ENCODE measurements around the gene DCUN1D4.

DNA sequence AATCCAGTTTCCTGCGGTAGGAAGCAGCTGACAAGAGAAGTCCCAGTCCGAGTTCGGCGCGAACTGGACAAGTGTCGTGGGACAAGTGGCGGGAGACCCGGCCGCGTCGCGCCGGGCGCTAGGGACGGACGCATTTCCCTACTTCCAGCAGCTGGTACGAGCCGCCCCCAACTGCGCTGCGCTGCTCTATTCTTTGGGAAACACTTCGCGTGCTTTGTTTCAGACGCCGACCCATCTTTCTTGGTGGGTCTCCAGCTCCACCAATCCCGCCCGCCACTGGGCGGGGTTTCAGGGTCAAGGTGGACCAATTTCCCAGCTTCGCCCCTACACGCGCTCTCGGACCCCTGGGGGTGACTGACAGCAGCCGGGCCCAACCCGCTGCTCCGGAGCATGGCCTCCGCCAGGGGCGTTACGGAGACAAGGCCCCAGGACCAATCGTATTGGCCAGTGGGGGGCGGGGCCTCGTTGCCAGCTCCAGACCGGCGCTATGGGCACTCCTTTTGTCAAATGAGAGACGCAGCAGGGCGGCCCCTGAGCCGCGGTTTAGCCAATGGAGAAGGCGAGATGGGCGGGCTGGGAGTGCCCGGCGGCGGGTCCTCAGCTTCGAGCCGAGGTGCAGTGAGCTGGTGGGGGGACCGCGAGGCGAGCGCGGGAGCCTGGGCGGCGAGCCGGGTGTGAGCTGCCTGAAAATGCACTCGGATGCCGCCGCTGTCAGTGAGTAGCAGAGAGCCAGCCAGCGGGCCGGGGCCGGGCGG lies at the start of gene DCUN1D4:
- TF ChIP-seq POLR2AphosphoS5 (IDR thresholded peaks at IDR 0.05) (peak; percentile 84), SMC3 (conservative IDR thresholded peaks at IDR 0.05; ENCODE audit: poor library complexity) (no peak), REST (IDR thresholded peaks at IDR 0.05; ENCODE audit: borderline replicate concordance) (peak; percentile 62), EP300 (conservative IDR thresholded peaks at IDR 0.05; ENCODE audit: poor library complexity, severe bottlenecking) (peak; percentile 17), TAF1 (IDR thresholded peaks at IDR 0.05; ENCODE audit: low read depth) (peak; percentile 72), EZH2 (IDR thresholded peaks at IDR 0.05; ENCODE audit: borderline replicate concordance, insufficient read depth, low read length, poor library complexity, severe bottlenecking) (no peak), MXI1 (conservative IDR thresholded peaks at IDR 0.05; ENCODE audit: poor library complexity, severe bottlenecking) (peak; percentile 78), RAD21 (conservative IDR thresholded peaks at IDR 0.05) (no peak)
- TF ChIP-seq, protein P1, sequence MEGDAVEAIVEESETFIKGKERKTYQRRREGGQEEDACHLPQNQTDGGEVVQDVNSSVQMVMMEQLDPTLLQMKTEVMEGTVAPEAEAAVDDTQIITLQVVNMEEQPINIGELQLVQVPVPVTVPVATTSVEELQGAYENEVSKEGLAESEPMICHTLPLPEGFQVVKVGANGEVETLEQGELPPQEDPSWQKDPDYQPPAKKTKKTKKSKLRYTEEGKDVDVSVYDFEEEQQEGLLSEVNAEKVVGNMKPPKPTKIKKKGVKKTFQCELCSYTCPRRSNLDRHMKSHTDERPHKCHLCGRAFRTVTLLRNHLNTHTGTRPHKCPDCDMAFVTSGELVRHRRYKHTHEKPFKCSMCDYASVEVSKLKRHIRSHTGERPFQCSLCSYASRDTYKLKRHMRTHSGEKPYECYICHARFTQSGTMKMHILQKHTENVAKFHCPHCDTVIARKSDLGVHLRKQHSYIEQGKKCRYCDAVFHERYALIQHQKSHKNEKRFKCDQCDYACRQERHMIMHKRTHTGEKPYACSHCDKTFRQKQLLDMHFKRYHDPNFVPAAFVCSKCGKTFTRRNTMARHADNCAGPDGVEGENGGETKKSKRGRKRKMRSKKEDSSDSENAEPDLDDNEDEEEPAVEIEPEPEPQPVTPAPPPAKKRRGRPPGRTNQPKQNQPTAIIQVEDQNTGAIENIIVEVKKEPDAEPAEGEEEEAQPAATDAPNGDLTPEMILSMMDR (IDR thresholded peaks at IDR 0.05; ENCODE audit: poor library complexity, severe bottlenecking): peak; percentile 92

All from neural cell (in vitro differentiated cells).